Measurements from ENCODE around the gene EIF1AD.
"Not testable (repeated sequence)": the region's sequence is repeated elsewhere in the genome, so short reads cannot be mapped to it uniquely, and the experiment has no call there.

Gene EIF1AD, protein sequence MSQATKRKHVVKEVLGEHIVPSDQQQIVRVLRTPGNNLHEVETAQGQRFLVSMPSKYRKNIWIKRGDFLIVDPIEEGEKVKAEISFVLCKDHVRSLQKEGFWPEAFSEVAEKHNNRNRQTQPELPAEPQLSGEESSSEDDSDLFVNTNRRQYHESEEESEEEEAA

DNA sequence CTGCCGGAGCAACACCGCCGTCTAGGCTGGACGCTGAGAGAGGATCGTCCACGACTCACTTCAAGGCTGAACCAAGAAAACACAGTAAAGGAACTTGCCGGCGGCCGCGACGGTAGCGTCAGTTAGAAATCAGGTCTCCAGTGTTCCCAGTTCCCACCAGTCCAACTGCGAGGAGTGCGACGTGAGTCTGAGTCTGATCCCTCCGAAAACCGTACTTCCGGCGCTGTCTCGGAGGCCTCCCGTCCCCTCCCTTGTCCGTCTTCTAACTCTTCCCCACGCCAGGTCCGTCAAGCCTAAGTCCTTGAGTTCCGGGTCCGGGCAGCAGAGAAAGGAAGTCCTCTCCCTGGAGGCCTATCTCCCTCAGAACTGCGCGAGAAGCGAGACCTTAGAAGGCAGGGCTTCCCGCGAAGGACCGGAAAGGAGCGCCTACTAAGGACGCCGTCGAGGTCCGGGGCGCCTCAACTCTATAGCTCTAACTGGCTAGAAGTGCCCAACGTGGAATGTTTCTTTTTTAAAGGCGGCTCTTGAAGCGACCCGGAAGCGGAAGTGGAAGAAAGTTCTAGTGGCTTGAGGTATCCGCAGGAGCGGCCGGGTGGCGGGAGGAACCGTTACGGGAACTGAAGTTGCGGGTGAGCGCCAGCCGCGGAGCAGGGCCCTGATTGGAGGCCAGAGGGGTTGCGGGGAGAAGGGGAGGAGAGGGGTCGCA is at the start of gene EIF1AD, which contains the start of gene BANF1:
Gene EIF1AD (minus strand): TSS at position 216 of the 706 bp plus-strand sequence. CDS start 1,768 bp downstream, outside the sequence.
Gene BANF1 (plus strand): TSS at position 562 of the 706 bp plus-strand sequence. CDS start 748 bp downstream, outside the sequence.
- DNase-seq: peak; percentile 90

DNA sequence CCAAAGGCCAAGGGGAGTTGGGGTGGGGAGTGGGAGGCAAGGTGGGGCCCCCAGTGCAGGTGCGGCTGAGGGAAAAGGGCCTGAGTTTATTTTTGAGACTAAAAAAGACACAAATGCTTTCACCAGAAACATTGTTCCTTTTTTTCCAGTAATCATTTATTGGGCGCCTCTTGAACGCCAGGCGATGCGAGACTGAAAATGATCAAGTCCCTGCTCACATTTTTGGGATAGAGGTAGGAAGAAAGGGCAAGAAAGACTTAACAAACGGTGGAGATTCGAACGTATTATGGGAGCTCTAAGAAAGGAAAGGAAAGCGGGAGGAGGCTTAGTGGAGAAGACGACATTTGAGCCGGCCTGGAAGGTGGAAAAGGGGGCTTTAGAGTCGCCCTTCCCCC is 49.4 kb upstream of the EIF1AD start:
- DNase-seq: no peak

DNA sequence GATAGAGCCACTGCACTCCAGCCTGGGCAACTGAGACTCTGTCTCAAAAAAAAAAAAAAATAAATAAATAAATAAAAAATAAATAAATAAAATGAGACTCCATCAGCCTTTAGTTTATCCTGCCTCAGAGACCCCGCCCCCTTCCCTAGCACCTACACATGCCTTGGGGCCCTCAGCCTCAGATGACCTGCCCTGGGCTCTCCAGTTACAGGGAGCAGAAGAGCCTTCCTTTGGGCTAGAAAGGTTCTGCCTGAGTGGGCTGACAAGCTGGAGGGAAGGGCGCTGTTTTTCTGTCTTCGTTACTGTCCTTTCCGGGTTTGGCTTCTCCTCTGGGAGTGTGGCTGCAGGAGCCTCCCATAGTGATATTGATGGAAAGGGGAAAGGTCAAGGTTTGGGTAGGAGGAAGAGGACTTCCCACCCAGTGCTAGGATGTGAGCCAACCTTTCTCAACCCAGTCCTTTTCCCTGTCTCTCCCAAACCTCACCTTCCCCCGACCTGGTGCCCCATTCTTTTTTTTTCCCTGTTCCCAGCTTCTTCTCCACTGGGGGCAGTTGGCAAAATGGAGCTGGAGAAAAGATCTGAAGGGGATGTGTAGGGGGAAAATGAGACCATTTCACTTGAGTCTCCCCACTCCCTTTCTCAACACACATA is 48.7 kb upstream of the EIF1AD start:
- no peak for DNase-seq

DNA sequence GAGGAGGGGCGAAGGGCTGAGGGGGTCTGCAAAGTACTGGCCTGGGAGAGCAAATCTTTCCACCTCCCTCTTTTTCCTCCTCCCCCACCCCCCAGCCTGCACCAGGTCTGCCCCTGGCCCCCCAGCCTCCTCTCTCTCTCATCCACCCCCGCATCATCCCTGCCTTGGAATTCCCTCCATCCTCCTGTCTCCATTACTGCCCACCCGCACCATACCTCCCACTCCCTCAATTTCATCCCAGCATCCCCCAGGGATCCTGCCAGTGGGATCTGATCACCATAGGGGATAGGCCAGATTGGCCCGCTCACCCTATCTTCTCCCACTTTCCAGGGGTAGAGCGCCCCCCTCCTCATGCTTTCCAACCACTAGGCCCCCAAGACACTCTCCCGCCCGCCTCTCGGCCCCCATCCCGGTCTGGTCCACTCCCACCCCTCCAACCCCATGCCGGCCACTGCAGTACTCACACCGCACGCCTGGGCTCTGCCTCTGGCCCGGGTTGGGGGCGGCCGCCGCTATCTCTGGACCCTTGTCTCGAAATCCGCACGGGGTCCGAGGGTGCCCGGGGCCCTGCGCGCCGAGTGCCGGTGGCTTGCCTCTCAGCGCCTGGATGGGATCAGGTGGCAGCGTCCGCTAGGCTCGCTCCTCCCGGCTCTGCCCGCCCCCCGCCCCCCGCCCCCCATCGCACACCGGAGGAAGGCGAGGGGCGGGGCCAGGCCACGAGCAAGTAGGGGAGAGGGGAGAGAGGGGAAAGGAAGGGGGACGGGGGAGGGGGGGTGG is 46.8 kb upstream of the EIF1AD start, which contains the start of gene GAL3ST3:
Gene GAL3ST3 (minus strand): TSS at position 615 of the 777 bp plus-strand sequence. CDS start 3,746 bp downstream, outside the sequence.
- DNase-seq: peak; percentile 32

DNA sequence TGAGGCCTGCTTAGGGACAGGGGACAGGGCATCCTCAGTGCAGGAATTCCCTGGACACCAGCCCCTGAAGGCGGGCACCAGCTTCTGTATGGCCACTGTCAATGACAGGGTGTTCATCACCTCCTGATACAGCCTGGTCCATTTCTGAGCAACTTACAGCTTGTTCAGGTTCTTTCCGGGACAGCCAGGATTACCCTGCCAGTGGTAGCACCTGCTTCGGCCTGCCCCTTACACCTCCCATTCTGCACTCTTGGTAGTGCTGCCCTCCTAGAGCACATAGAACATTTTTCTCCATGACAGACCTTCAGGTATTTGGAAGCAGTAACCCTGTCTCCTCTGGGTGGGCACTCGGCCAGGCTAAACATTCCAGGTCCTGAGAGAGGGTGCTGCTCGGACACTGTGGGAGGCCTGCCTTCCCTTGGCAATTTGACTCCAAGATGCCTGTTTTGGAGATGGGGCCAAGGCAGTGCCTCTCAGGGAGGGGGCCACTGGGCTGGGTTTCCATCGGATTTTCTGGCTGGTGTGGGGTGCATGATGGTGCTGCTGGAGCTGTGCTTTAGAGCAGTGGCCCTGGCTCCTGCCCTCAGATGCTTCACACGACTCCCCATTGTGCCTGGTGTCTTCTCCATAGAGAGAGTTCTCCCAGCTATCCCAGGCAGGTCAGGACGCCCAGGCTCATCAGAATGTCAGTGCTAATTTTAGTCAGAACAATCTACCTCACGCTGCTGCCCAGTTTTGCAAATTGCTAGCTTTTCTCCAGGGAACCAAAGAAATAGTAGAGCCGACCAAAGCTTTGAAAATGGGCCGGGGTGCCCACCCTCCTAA is 45.8 kb upstream of the EIF1AD start:
- DNase-seq: no peak

DNA sequence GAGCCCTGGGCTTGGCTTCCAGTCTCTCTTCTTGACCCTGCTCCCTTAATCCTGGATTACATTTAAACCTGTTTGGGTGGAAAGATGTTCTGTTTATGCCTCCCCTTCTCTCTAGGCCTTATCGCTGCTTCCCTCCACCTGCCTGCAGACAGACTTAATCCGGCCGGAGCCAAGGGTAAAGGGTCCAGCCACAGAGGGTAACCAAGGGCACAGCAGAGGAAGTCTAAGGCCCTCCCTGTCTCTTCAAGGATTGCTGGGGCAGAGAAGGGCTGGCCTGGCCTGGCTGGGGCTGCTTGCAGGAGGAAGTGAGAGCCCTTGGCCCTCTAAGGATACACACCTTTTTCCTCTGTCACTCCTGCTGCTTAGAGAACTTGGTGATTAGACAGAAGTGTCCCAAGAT is 44.9 kb upstream of the EIF1AD start:
- DNase-seq: no peak

DNA sequence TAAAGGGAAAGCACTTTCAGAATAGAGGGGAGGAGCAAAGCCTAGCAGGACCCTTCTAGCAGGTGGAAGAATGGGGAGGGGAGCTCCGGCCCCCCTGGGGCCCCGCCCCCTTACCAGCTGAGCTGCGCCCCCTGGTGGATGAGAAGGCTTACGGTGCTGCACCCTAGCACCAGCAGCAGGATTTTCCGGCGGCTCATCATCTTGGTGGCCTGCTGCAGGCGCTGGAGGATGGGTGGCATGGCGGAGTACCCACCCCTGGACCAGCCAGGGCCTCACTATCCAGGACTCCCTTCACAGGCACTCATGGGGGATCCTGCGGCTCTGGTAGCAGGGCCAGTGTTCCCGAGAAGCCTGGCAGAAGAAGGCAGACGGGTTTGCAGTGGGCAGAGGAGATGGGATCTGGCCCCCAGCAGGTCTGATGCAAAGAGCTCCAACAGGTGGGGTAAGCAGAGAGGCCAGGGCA is 43.3 kb upstream of the EIF1AD start:
- DNase-seq: peak; percentile 89

DNA sequence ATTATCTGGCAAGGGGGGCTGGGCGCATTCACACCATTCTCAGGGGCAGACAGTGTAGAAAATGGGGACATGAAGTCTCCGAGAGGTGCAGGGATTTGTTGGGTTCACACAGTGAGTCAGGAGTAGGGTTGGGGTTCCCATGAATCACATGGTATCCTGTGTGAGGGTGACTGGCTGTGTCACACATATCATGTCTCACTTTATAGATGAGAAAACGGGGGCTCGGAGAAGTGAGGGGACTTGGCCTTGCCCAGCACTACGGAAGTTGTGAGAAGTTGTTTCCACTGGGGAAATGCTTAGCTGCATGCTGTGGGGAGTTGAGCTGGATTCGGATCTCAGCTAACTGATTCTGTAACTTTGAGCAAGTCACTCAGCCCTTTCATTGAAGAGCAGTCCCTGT is 42.8 kb upstream of the EIF1AD start:
- DNase-seq: no peak

DNA sequence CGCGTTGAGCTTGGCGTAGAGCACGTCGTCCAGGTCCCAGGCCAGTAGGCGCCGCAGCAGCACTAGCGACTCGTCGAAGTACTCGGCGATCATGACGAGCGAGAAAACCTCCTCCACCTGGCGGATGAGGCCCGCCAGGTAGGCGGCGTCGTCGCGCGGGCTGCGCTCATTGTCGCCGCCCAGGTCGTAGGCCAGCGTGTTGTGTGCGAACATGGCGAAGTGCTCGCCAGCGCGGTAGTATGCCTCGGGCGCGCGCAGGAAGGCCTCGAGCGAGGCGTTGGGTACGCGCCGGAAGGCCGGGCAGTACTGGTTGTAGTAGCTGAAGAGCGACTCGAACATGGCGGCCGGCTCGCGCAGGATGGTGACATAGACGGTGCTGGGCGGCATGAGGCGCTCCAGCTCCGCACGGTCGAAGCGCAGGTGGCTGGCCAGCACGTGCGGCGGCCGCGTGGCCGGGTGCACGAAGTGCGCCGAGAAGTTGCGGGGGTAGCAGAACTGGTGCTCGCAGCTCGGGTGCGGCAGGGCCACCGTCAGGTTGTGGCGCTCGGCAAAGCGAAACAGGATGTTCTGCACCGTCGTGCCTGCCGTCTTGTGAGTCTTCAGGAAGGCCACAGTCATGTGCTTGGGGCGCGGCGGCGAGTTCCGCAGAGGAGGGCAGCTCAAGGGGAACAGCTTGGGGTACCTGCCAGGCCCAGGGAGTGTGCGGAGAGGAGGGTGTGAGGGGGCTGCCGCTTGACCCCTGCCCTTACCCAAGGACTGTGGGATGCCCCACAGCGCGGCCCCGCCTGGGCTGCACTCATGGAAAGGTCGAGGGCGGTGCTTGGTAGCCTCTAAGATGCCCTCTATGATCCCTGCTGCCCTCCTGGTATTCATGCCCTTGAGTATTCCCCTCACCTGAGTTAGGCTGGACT is 41.3 kb upstream of the EIF1AD start:
- DNase-seq: no peak

DNA sequence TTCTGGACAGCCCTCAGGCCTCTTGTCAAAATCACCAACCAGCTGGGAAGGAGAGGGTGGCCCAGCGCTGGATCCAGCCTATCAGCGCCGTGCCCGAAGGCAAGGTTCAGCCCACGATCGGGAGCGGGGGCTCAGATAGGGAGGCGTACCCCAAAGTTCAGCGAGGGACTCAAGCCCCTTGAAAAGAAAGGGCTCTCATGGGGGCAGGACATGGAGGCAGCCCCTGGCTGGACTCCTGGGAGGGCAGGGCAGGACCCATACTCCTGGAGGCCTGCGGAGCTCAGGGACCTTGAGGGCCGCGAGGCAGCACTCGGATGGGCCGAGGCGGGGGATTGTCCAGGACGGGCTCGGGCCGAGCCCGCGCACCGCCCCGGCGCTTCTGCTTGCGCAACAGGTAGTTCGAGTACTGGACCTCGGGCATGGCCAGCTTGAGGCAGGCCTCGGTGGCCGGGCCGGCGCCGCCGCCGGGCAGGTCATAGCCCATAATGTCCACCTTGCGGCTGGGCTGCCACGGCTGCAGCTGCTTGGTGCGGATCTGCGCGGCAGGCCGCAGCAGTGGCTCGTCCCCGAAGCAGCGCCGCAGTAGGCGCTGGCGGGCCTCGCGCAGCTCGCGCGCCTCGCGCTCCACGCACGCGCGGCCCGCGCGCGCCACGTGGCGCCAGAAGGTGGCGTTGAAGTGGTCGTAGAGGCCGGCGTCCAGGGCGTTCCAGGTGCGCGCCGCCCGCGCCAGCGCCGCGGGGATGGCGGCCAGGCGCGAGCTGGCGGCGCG is 40.5 kb upstream of the EIF1AD start:
- DNase-seq: no peak

DNA sequence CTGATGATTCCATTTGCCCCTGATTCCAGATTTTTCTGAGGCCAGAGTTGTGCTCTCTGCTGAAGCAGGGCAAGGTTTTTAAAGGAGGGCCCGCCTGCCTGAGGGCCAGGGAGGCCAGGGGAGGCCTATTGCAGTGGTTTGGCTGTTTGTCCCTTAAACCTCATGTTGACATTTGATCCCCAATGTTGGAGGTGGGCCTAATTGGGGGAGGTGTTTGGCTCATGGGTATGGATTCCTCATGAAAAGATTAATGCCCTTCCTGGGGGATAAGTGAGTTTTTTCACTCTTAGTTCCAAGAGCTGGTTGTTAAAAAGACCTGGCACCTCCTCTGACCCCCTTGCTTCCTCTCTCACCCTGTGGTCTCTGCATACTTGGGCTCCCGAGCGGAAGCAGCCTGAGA is 37.8 kb upstream of the EIF1AD start:
- no peak for DNase-seq

DNA sequence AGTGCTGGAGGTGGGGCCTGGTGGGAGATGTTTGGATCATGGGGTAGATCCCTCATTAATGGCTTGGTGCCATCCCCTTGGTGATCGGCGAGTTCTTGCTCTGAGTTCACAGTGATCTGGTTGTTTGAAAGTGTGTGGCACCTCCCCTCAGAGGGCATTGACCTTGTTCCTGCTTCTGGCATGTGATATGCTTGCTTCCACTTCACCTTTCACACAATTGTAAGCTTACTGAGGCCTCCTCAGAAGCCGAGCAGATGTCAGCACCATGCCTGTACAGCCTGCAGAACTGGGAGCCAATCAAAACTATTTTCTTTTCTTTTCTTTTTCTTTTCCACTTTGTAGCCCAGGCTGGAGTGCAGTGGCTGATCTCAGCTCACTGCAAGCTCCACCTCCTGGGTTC is 35.4 kb upstream of the EIF1AD start:
- DNase-seq: no peak

DNA sequence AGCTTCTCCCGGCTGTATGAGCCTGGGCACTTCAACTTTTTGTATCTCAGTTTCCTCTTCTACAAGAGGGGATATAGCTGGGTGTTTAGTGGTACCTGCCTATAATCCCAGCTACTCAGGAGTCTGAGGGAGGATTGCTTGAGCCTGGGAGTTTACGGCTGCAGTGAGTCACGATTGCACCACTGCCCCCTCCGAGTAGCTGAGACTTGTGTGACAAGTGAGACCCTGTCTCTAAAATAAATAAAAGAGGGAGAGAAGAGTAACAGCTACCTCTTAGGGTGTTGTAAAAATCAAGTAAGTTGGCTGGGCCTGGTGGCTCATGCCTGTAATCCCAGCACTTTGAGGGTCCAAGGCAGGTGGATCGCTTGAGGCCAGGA is 34.4 kb upstream of the EIF1AD start:
- no peak for DNase-seq

DNA sequence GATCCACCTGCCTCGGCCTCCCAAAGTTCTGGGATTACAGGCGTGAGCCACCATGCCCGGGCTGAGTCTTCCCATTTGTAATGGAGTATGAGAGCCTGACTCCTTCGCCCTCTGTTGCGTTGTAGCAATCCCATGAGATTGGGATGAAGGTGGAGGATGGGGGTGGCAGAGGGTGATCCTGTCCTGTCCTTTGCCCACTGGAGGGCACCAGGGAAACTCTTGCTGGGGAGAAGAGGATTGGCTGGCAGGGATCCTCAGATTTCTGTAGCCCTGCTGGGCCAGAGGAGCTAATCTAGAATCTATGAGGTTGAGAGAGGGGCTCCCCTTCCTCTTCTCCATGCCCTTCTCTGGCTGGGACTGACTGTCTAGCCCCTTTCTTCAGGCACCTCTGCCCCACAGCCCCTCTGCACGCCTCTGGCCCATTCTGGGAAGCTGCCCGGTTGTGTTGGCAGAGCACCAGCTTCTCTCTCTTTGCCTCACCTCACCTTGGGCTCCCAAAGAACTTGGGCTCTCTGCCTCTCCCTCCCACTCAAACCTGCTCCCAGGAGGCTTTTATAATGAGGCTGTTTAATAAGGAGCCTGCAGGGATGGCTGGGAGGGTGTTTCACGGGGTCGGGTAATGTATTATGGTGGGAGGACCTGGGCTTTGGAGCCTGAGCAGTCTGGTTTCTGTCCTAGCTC is 33.8 kb upstream of the EIF1AD start:
- DNase-seq: no peak

DNA sequence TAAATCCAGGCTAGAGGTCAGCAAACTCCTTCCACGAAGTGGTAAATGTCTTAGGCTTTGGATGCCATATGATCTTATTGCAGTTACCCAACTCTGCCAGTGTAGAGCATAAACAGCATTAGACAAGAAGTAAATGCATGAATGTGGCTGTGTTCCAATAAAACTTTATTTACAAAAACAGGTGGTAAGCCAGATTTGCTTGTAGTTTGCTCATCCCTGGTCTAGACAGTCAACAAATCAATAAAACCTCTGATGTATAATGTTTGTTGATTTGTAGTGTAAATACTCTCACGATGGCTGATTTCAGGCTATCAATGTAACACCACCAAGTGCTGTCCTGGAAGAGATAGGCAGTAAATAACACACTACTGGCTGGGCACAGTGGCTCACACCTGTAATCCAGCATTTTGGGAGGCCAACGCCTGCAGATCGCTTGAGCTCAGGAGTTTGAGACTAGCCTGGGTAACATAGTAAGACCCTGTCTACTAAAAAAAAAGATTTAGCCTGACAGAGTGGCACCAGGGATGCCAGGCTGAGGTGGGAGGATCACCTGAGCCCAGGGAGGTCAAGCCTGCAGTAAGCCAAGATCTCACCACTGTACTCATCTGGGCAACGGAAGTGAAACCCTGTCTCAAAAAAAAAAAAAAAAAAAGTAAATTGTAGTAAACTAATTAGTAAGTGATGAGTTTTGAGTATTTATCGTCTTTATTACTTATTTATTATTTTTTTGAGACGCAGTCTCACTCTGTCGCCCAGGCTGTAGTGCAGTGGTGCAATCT is 31.2 kb upstream of the EIF1AD start:
- no peak for DNase-seq

DNA sequence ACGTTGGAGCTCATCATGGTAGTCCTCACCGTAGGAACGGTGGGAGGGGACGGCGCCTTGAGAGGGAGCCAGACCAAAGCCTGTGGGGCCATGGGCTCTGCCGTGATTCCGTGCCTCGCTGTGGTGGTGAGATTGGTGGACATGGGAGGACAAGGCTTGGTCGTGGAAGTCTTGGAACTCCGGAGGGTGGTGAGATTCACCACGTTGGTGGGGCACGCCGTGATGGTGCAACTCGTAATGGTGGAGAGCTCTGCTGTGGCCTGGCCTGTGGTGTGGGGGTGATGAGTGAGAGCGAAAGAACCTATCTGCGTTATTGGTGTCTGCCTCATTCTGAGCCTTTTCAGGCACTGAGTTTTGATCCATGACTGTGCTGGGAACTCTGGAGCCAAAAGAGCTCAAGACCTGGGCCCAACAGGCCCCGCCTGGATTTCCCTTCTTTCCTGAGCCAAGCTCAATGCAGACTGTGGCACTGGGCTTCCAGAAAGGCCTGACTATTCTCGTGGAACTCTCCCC is 24.1 kb upstream of the EIF1AD start, which contains the start of gene CATSPER1:
Gene CATSPER1 (minus strand): TSS at position 463 of the 513 bp plus-strand sequence. CDS start 100 bp downstream, at position 363.
- DNase-seq: no peak

DNA sequence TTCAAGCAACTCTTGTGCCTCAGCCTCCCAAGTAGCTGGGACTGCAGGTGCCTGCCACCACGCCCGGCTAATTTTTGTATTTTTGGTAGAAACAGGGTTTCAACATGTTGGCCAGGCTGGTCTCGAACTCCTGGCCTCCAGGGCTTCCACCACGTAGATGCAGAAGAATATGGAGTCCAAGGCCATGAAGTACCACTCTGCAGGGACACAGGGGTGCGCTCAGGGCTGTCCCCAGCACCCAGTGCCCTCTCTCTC is 21.2 kb upstream of the EIF1AD start:
- not testable (repeated sequence) for DNase-seq

DNA sequence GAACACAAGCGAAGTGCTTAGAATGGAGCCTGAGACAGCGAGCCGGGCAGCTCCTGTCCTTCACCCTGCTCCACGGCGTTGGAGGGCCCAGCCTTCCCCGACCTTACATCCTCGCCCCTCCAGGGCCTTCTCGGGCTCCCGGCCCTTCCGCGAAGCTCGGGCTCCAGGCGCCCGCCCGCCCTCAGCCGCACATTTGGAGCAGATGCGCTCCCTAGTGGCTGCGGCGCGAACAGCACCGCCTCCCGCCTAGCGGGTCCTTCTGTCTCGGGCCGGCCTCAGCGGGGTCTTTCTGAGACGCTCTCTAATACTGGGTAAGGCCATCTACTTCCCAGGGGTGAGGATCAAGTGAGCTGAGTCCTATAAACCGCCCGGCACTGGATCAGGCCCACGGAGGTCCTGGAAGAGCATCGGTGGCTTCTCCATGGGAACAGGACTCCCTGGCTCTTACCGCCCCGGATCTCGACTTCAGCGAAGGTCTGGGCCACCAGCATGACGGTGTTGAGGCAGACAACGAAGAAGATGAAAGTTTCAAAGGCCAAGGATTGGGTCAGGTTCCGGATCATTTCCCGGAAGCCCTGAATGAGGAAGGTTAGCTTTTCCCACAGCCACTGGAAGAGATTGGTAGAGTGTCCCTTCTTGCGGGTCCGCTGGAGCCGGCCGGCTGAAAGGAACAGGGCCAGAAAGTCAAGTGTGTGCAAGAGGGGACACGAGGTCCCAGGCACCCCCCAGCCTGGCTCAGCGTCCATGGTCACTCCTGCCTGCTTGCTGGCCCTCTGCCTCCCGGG is 20.6 kb upstream of the EIF1AD start:
- DNase-seq: peak; percentile 83

Data from CD4-positive, alpha-beta T cell treated with Interleukin-17A for 4 hours (primary cell).